CD14-positive monocyte (primary cell): ENCODE data around the gene EVC. TPM values are rescaled to one million over a fixed set of nuclear protein-coding genes. Genes with fewer than 3 reads are reported as not detected.

ENCODE experiments used
- DNase-seq, 3 donors: peaks; one replicate each; pipeline ENCODE4 v3.0.0-alpha.2; 2011 to 2022
- H2AFZ ChIP-seq: 2 replicates; pipeline ENCODE4 v1.6.0; 2012; ENCODE audit warnings: mild to moderate bottlenecking, low read depth, low read length, inconsistent platforms; ENCODE audit not compliant: insufficient read depth, poor library complexity, severe bottlenecking
- H3K27ac ChIP-seq, 2 donors: 1 replicate in 1 of 2; 2 replicates in 1 of 2; pipeline ENCODE4 v1.5.1; 2012 to 2013; ENCODE audit warnings: low read length in 2 of 2, control low read depth in 1 of 2, inconsistent platforms in 1 of 2, low read depth in 1 of 2, mild to moderate bottlenecking in 1 of 2
- H3K27me3 ChIP-seq, 2 donors: one replicate each; pipeline versions ENCODE4 v1.6.0 to v1.6.1; 2011 to 2013; ENCODE audit warnings: low read length in 2 of 2; ENCODE audit not compliant: control insufficient read depth in 2 of 2, insufficient read depth in 2 of 2
- H3K36me3 ChIP-seq, 2 donors: replicated peaks in 1 of 2; 1 replicate in 1 of 2; 2 replicates in 1 of 2; pipeline versions ENCODE4 v1.5.1 to v1.6.1; 2012 to 2013; ENCODE audit warnings: low read length in 2 of 2, control low read depth in 1 of 2, inconsistent platforms in 1 of 2, mild to moderate bottlenecking in 1 of 2; ENCODE audit not compliant: insufficient read depth in 2 of 2, control insufficient read depth in 1 of 2
- H3K4me1 ChIP-seq, 2 donors: 1 replicate in 1 of 2; 2 replicates in 1 of 2; pipeline versions ENCODE4 v1.5.1 to v1.6.1; 2012 to 2013; ENCODE audit warnings: low read length in 2 of 2, control low read depth in 1 of 2, inconsistent platforms in 1 of 2, mild to moderate bottlenecking in 1 of 2, moderate library complexity in 1 of 2; ENCODE audit not compliant: insufficient read depth in 2 of 2, control insufficient read depth in 1 of 2
- H3K4me2 ChIP-seq: replicated peaks from 2 replicates; pipeline ENCODE3; 2012; ENCODE audit warnings: low read length, moderate library complexity, mild to moderate bottlenecking; ENCODE audit not compliant: poor library complexity, severe bottlenecking; ENCODE audit errors: extremely low read depth
- H3K4me3 ChIP-seq, 3 experiments: fragments of 200-600 bp in 1 of 3; sonication (generic) in 1 of 3; replicated peaks in 1 of 3; 1 replicate in 2 of 3; 2 replicates in 1 of 3; pipeline ENCODE4 v1.5.1; 2011 to 2013; ENCODE audit warnings: low read length in 3 of 3, mild to moderate bottlenecking in 3 of 3, control low read depth in 2 of 3, low read depth in 2 of 3, inconsistent platforms in 1 of 3, moderate library complexity in 1 of 3
- H3K79me2 ChIP-seq: 2 replicates; pipeline ENCODE4 v1.6.0; 2012; ENCODE audit warnings: mild to moderate bottlenecking, control low read depth, inconsistent platforms, low read length, moderate library complexity; ENCODE audit not compliant: insufficient read depth
- H3K9ac ChIP-seq: 2 replicates; pipeline ENCODE4 v1.6.0; 2017; ENCODE audit warnings: low read length, mild to moderate bottlenecking; ENCODE audit not compliant: insufficient read depth, poor library complexity, severe bottlenecking
- H3K9me3 ChIP-seq, 2 donors: replicated peaks in 1 of 2; 1 replicate in 1 of 2; 2 replicates in 1 of 2; pipeline versions ENCODE4 v1.5.1 to v1.6.1; 2012 to 2013; ENCODE audit warnings: low read length in 2 of 2, control low read depth in 1 of 2; ENCODE audit not compliant: control insufficient read depth in 1 of 2, insufficient read depth in 1 of 2
- H4K20me1 ChIP-seq: 2 replicates; pipeline ENCODE4 v1.6.0; 2012; ENCODE audit warnings: mild to moderate bottlenecking, low read length, control low read depth, moderate library complexity; ENCODE audit not compliant: insufficient read depth
- H3K27ac Mint-ChIP-seq, 7 donors: one replicate each; pipeline ENCODE4 v1.8.0; 2020; ENCODE audit warnings: mild to moderate bottlenecking in 7 of 7, mixed read lengths in 7 of 7, moderate library complexity in 6 of 7, inconsistent platforms in 2 of 7
- H3K27me3 Mint-ChIP-seq, 3 donors: one replicate each; pipeline ENCODE4 v1.8.0; 2021 to 2022; ENCODE audit warnings: low read depth in 3 of 3, mild to moderate bottlenecking in 3 of 3, mixed read lengths in 3 of 3, moderate library complexity in 3 of 3, inconsistent platforms in 1 of 3
- H3K36me3 Mint-ChIP-seq, 2 donors: one replicate each; pipeline ENCODE4 v1.8.0; 2020; ENCODE audit warnings: mixed read lengths in 2 of 2, inconsistent platforms in 1 of 2, mild to moderate bottlenecking in 1 of 2
- H3K4me1 Mint-ChIP-seq: one replicate; pipeline ENCODE4 v1.8.0; 2020; ENCODE audit warnings: mild to moderate bottlenecking, mixed read lengths
- H3K4me3 Mint-ChIP-seq, 2 donors: one replicate each; pipeline ENCODE4 v1.8.0; 2020; ENCODE audit warnings: mild to moderate bottlenecking in 2 of 2, mixed read lengths in 2 of 2, moderate library complexity in 1 of 2
- H3K9me3 Mint-ChIP-seq, 7 donors: one replicate each; pipeline ENCODE4 v1.8.0; 2020 to 2022; ENCODE audit warnings: mixed read lengths in 7 of 7, mild to moderate bottlenecking in 6 of 7, moderate library complexity in 6 of 7, inconsistent platforms in 2 of 7
- WGBS: methylation state at CpG from one replicate; pipeline ENCODE4 v1.1.5; 2013; ENCODE audit warnings: missing lambda C conversion rate; ENCODE audit not compliant: insufficient coverage; 5-methylcytosine and 5-hydroxymethylcytosine counted together
- intact Hi-C, 2 donors: fragments of 100-400 bp; cut with micrococcal nuclease; formaldehyde crosslinking; loops; one replicate each; pipeline versions ENCODE4 v1.15.0 to v1.15.1; 2023
- polyA plus RNA-seq, 3 donors: library from polyadenylated mRNA; depleted of rRNA in 1 of 3; unstranded in 2 of 3; stranded (reverse) in 1 of 3; fragments of 300-500 nt in 2 of 3; fragments of >200 nt in 1 of 3; fragmentation: Illumina TruSeq in 2 of 3; gene quantifications; 1 replicate in 2 of 3; 2 replicates in 1 of 3; pipeline ENCODE4 v1.2.3, GENCODE V29; 2012 to 2021
- TF ChIP-seq, protein P1 (sequence below): fragments of 200-600 bp; IDR thresholded peaks from one replicate; pipeline ENCODE4 v1.8.0; 2022; ENCODE audit warnings: antibody characterized with exemption, mild to moderate bottlenecking

Gene EVC
- polyA plus RNA-seq, 3 donors: 0.36 TPM; not detected in 2

DNA sequence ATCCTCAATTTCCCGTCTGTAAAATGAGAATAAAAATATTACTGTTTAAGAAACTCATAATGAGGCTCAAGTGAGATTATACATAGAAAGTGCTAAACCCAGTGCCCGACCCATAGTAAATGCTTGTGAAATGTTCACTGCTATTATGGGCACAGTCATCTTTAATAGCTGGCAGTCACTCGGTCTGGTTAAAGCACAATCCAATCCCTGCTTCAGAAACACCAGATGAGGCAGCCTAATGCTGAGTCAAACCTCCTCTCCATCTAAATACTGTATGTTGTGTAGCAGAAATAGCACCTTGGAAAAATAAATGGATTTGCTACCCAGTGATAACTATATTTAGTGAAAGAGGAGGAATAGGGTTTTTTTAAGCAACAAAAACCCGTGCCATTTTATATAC, 17.1 kb upstream of the EVC start:
- no peak overlapping the region for H3K4me2 ChIP-seq
- no peaks in the 10 kb centered on the region for H3K4me1 Mint-ChIP-seq
- no peaks in the 10 kb centered on the region for H3K4me1 ChIP-seq
- H3K27me3 Mint-ChIP-seq: peaks cover 1 to 2% (median 2%) of the 10 kb centered on the region in 3 donors
- no peak overlapping the region for H3K27ac Mint-ChIP-seq
- H3K36me3 ChIP-seq: no peaks in the 10 kb centered on the region
- H3K9me3 ChIP-seq: no peaks in the 10 kb centered on the region
- H3K4me3 Mint-ChIP-seq: no peak overlapping the region
- H2AFZ ChIP-seq: no peak overlapping the region
- no peak overlapping the region for H3K27ac ChIP-seq
- TF ChIP-seq, protein P1, sequence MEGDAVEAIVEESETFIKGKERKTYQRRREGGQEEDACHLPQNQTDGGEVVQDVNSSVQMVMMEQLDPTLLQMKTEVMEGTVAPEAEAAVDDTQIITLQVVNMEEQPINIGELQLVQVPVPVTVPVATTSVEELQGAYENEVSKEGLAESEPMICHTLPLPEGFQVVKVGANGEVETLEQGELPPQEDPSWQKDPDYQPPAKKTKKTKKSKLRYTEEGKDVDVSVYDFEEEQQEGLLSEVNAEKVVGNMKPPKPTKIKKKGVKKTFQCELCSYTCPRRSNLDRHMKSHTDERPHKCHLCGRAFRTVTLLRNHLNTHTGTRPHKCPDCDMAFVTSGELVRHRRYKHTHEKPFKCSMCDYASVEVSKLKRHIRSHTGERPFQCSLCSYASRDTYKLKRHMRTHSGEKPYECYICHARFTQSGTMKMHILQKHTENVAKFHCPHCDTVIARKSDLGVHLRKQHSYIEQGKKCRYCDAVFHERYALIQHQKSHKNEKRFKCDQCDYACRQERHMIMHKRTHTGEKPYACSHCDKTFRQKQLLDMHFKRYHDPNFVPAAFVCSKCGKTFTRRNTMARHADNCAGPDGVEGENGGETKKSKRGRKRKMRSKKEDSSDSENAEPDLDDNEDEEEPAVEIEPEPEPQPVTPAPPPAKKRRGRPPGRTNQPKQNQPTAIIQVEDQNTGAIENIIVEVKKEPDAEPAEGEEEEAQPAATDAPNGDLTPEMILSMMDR: no peak
- no peaks in the 10 kb centered on the region for H4K20me1 ChIP-seq
- no CpG with 5 or more reads among the region's 4 CpGs for WGBS
- intact Hi-C loops: no loop called here
- no peaks in the 10 kb centered on the region for H3K36me3 Mint-ChIP-seq
- no peak overlapping the region for H3K9ac ChIP-seq
- no peak overlapping the region for H3K4me3 ChIP-seq
- H3K9me3 Mint-ChIP-seq: peaks cover 0 to 2% (median 0%) of the 10 kb centered on the region in 7 donors
- DNase-seq: no peak
- no peaks in the 10 kb centered on the region for H3K79me2 ChIP-seq
- no peaks in the 10 kb centered on the region for H3K27me3 ChIP-seq

DNA sequence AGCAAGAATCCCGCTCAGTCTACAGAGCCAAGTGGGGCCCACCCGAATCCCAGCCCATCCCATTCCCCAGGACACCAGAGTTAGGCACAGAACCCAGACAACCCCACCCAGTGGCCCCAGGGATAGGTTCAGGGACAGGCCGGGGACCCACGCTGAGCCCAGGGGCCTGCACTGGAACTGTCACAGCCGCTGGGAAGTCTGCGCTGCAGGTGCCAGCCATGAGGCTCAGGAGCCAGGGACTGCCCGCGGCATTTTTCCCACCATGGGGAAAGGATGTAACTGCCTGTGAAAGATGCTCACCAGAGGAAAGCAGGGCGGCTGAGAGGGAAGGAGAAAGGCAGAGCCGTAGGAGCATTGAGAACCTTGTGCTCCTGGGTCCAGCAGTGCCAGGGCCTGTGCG, 14.7 kb upstream of the EVC start:
- TF ChIP-seq, protein P1: no peak
- no peak overlapping the region for H3K27ac Mint-ChIP-seq
- Histone ChIP-seq H4K20me1 (no peaks in the 10 kb centered on the region), H3K27me3 (no peaks in the 10 kb centered on the region), H3K27ac (no peak overlapping the region), H3K36me3 (no peaks in the 10 kb centered on the region), H3K79me2 (no peaks in the 10 kb centered on the region), H3K4me2 (no peak overlapping the region), H3K4me3 (no peak overlapping the region), H3K9me3 (no peaks in the 10 kb centered on the region), H2AFZ (no peak overlapping the region), H3K4me1 (no peaks in the 10 kb centered on the region), H3K9ac (no peak overlapping the region)
- 93% methylated on average over 11 of the region's 11 CpGs for WGBS
- no peaks in the 10 kb centered on the region for H3K4me1 Mint-ChIP-seq
- H3K27me3 Mint-ChIP-seq: peaks cover 0 to 3% (median 3%) of the 10 kb centered on the region in 3 donors
- H3K9me3 Mint-ChIP-seq: peaks cover 0 to 3% (median 0%) of the 10 kb centered on the region in 7 donors
- no peak for DNase-seq
- no peak overlapping the region for H3K4me3 Mint-ChIP-seq
- no peaks in the 10 kb centered on the region for H3K36me3 Mint-ChIP-seq
- intact Hi-C loops: no loop called here
